Stimulated activated CD4-positive, alpha-beta T cell treated with anti-CD3 and anti-CD28 coated beads, Interleukin-12 subunit alpha, Interleukin-12 subunit beta, amount 100 ng/mL, for 48 hours (primary cell): ENCODE data around the gene GOLGA8T.
"Not testable (repeated sequence)": the region's sequence is repeated elsewhere in the genome, so short reads cannot be mapped to it uniquely, and the experiment has no call there.

ENCODE experiments used
- DNase-seq, 3 donors: peaks; one replicate each; pipeline ENCODE4 v3.0.0-alpha.2; 2020; ENCODE audit warnings: low read depth in 2 of 3, low spot score in 1 of 3

Gene GOLGA8T

GRCh38 chr15:30191143-30191542 is 56.3 kb downstream of the GOLGA8T start:
- not testable (repeated sequence) for DNase-seq

GRCh38 chr15:30191639-30192038 is 56.8 kb downstream of the GOLGA8T start:
- not testable (repeated sequence) for DNase-seq

- DNase-seq = not testable (repeated sequence)
Observed at GRCh38 chr15:30192119-30192745, 57.4 kb downstream of the GOLGA8T start.

GRCh38 chr15:30192892-30193291 is 58.0 kb downstream of the GOLGA8T start:
- DNase-seq = not testable (repeated sequence)
